Hepatocyte (in vitro differentiated cells): ENCODE results near the gene DCBLD1. TPM values are rescaled to one million over a fixed set of nuclear protein-coding genes. Genes with fewer than 3 reads are reported as not detected.

Experiments used
- DNase-seq: peaks from one replicate; pipeline ENCODE4 v3.0.0-alpha.2; 2016; ENCODE audit warnings: low spot score
- H2AFZ ChIP-seq: fragments of 200-600 bp; sonication (generic); 2 replicates; pipeline ENCODE4 v1.6.0; 2016; ENCODE audit warnings: antibody characterized with exemption, mild to moderate bottlenecking
- H3K27ac ChIP-seq: fragments of 200-600 bp; sonication (generic); 2 replicates; pipeline ENCODE4 v1.5.1; 2016; ENCODE audit warnings: mild to moderate bottlenecking
- H3K27me3 ChIP-seq: fragments of 200-600 bp; sonication (generic); 2 replicates; pipeline ENCODE4 v1.6.1; 2016
- H3K36me3 ChIP-seq: fragments of 200-600 bp; sonication (generic); replicated peaks from 2 replicates; pipeline ENCODE4 v1.5.1; 2016; ENCODE audit warnings: low read depth; ENCODE audit not compliant: insufficient read depth
- H3K4me1 ChIP-seq: fragments of 200-600 bp; sonication (generic); 2 replicates; pipeline ENCODE4 v1.5.1; 2016; ENCODE audit warnings: mild to moderate bottlenecking, moderate library complexity; ENCODE audit not compliant: insufficient read depth
- H3K4me2 ChIP-seq: fragments of 200-600 bp; sonication (generic); 2 replicates; pipeline ENCODE4 v1.6.0; 2016
- H3K4me3 ChIP-seq: fragments of 200-600 bp; sonication (generic); 2 replicates; pipeline ENCODE4 v1.5.1; 2016; ENCODE audit warnings: mild to moderate bottlenecking
- H3K79me2 ChIP-seq: fragments of 200-600 bp; sonication (generic); 2 replicates; pipeline ENCODE4 v1.6.0; 2017; ENCODE audit warnings: mild to moderate bottlenecking
- H3K9me2 ChIP-seq: fragments of 200-600 bp; sonication (generic); replicated peaks from 2 replicates; pipeline ENCODE4 v1.6.0; 2017; ENCODE audit warnings: mild to moderate bottlenecking; ENCODE audit not compliant: insufficient read depth
- H3K9me3 ChIP-seq: fragments of 200-600 bp; sonication (generic); 2 replicates; pipeline ENCODE4 v1.5.1; 2016; ENCODE audit warnings: low read depth, mild to moderate bottlenecking
- H4K20me1 ChIP-seq: fragments of 200-600 bp; sonication (generic); 2 replicates; pipeline ENCODE4 v1.6.0; 2016; ENCODE audit warnings: mild to moderate bottlenecking; ENCODE audit not compliant: insufficient read depth, poor library complexity, severe bottlenecking
- EZH2 ChIP-seq: fragments of 200-600 bp; sonication (generic); IDR thresholded peaks from 2 replicates; pipeline ENCODE4 v1.6.1; 2016; ENCODE audit warnings: antibody characterized with exemption, mild to moderate bottlenecking, borderline replicate concordance
- EZH2phosphoT487 ChIP-seq: fragments of 200-600 bp; sonication (generic); IDR thresholded peaks from one replicate; pipeline ENCODE4 v1.6.1; 2018; ENCODE audit warnings: antibody characterized with exemption, mild to moderate bottlenecking, low read depth, moderate library complexity; ENCODE audit not compliant: unreplicated experiment, severe bottlenecking
- WGBS: methylation state at CpG from one replicate; pipeline ENCODE4 v1.1.6; 2016; ENCODE audit warnings: low lambda C conversion rate; ENCODE audit errors: missing lambda C conversion rate; 5-methylcytosine and 5-hydroxymethylcytosine counted together
- polyA plus RNA-seq: library from polyadenylated mRNA; unstranded; fragments of >200 nt; fragmentation: Nextera tagmentation; extraction: Ambion mirVana; gene quantifications from 2 replicates; pipeline ENCODE4 v1.2.1, GENCODE V29; 2016
- total RNA-seq: library from RNA; depleted of rRNA; stranded (reverse); fragments of >200 nt; gene quantifications from 2 replicates; pipeline ENCODE4 v1.2.3, GENCODE V29; 2014
- TF ChIP-seq, protein P1 (sequence below): fragments of 200-600 bp; sonication (generic); IDR thresholded peaks from 2 replicates; pipeline ENCODE4 v1.5.1; 2016; ENCODE audit warnings: antibody characterized with exemption, mild to moderate bottlenecking; ENCODE audit not compliant: poor library complexity

The DCBLD1 gene
- total and polyA plus RNA-seq, 2 experiments from 2014 or later, result 18.9 to 23.8 TPM

DNA sequence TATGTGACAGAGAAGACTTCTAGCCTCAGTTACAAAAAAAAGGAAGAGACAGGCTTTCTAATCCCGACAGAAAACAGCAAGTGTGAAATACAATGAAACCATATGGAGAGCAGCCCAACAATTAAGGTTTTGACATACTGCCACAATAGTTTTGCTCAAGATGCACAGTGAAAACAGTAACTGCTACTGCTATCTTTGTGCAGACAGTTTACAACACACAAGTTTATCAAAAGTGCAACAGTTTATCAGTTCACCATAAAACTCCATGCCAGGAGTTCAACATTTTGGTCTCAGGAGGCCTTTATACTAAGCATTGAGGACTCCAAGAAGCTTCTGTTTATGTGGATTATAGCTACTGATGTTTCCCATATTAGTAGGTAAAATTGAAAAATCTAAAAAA is 82.2 kb downstream of the DCBLD1 start:
- no peak overlapping the region for H3K27ac ChIP-seq
- no peak overlapping the region for H3K4me2 ChIP-seq
- TF ChIP-seq EZH2phosphoT487, result no peak
- TF ChIP-seq, protein P1, sequence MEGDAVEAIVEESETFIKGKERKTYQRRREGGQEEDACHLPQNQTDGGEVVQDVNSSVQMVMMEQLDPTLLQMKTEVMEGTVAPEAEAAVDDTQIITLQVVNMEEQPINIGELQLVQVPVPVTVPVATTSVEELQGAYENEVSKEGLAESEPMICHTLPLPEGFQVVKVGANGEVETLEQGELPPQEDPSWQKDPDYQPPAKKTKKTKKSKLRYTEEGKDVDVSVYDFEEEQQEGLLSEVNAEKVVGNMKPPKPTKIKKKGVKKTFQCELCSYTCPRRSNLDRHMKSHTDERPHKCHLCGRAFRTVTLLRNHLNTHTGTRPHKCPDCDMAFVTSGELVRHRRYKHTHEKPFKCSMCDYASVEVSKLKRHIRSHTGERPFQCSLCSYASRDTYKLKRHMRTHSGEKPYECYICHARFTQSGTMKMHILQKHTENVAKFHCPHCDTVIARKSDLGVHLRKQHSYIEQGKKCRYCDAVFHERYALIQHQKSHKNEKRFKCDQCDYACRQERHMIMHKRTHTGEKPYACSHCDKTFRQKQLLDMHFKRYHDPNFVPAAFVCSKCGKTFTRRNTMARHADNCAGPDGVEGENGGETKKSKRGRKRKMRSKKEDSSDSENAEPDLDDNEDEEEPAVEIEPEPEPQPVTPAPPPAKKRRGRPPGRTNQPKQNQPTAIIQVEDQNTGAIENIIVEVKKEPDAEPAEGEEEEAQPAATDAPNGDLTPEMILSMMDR, result no peak
- TF ChIP-seq EZH2, result no peak
- H2AFZ ChIP-seq, result no peak overlapping the region
- H3K4me1 ChIP-seq, result no peaks in the 10 kb centered on the region
- H4K20me1 ChIP-seq, result no peaks in the 10 kb centered on the region
- no peak for DNase-seq
- H3K79me2 ChIP-seq, result no peaks in the 10 kb centered on the region
- H3K9me2 ChIP-seq, result no peaks in the 10 kb centered on the region
- no peaks in the 10 kb centered on the region for H3K27me3 ChIP-seq
- H3K4me3 ChIP-seq, result no peak overlapping the region
- WGBS, result 83% methylated on average over 1 of the region's 1 CpG
- no peaks in the 10 kb centered on the region for H3K9me3 ChIP-seq
- no peaks in the 10 kb centered on the region for H3K36me3 ChIP-seq

DNA sequence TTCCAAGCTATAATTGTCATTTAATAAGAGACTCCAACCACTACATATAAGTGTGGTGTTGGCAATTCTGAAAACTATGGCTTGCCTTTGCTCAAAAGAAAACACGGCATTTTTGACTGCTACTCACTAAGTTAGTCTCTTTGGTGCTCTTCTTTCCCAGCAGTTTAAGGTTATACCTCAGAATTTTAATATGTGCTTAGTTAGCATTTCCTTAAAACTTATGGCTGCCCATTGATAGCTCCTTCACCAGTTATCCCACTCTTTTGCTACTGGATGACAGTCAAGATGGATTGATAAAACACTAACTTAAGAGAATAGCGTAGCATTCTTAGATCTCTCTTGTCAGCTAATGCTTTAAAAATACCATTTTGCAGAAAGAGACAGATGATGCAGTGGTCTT is 85.8 kb downstream of the DCBLD1 start:
- no peak overlapping the region for H3K27ac ChIP-seq
- no peaks in the 10 kb centered on the region for H3K4me1 ChIP-seq
- no peaks in the 10 kb centered on the region for H3K9me3 ChIP-seq
- H2AFZ ChIP-seq, result no peak overlapping the region
- H3K79me2 ChIP-seq, result no peaks in the 10 kb centered on the region
- DNase-seq, result no peak
- H3K36me3 ChIP-seq, result no peaks in the 10 kb centered on the region
- TF ChIP-seq EZH2phosphoT487 (no peak), EZH2 (no peak)
- TF ChIP-seq, protein P1, result no peak
- no peak overlapping the region for H3K4me2 ChIP-seq
- 98% methylated on average over 2 of the region's 2 CpGs for WGBS
- H3K9me2 ChIP-seq, result no peaks in the 10 kb centered on the region
- no peaks in the 10 kb centered on the region for H4K20me1 ChIP-seq
- no peaks in the 10 kb centered on the region for H3K27me3 ChIP-seq
- H3K4me3 ChIP-seq, result no peak overlapping the region

DNA sequence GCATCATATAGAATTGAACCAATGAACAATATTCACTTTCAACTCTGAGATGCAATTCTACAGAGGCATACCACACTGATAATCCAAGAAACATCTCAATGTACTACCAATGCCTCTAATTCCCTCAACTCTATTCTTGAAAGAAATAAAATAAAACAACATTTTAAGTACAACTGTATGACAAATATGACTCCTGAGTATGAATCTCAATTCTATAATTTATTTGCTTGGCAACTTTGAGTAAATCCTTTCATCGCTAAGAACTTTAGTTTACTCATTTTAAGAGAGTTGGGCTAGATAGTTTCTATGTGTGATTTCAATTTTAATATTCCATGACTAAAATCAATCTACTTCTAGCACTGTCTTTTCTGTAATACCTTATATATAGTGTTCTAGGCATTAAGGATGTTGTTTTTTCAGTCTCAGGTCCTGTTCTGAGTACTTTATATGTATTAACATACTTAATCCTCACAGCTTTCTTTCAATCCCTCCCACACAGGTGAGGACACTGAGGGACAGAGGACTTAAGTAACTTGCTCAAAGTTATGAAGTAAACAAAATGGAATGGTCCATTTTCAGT is 86.4 kb downstream of the DCBLD1 start:
- H2AFZ ChIP-seq, result no peak overlapping the region
- no peak overlapping the region for H3K27ac ChIP-seq
- no peak overlapping the region for H3K4me2 ChIP-seq

More for the DNA sequence above, 86.4 kb downstream of the DCBLD1 start:
- H3K9me2 ChIP-seq, result no peaks in the 10 kb centered on the region
- TF ChIP-seq, protein P1, result no peak
- TF ChIP-seq EZH2 (no peak), EZH2phosphoT487 (no peak)
- H3K9me3 ChIP-seq, result no peaks in the 10 kb centered on the region
- H3K27me3 ChIP-seq, result no peaks in the 10 kb centered on the region
- no peaks in the 10 kb centered on the region for H3K36me3 ChIP-seq
- no peaks in the 10 kb centered on the region for H4K20me1 ChIP-seq
- DNase-seq, result no peak
- no peaks in the 10 kb centered on the region for H3K4me1 ChIP-seq
- no peak overlapping the region for H3K4me3 ChIP-seq
- H3K79me2 ChIP-seq, result peaks cover 3% of the 10 kb centered on the region
- 0% methylated on average over 1 of the region's 1 CpG for WGBS
